DMS 273 (cell line): ENCODE measurements around the gene DYRK1A.

Experiments used
- DNase-seq: peaks from one replicate; lab custom pipeline; 2025; ENCODE audit not compliant: unreplicated experiment; lab: John Stamatoyannopoulos, UW

DYRK1A gene

DNA sequence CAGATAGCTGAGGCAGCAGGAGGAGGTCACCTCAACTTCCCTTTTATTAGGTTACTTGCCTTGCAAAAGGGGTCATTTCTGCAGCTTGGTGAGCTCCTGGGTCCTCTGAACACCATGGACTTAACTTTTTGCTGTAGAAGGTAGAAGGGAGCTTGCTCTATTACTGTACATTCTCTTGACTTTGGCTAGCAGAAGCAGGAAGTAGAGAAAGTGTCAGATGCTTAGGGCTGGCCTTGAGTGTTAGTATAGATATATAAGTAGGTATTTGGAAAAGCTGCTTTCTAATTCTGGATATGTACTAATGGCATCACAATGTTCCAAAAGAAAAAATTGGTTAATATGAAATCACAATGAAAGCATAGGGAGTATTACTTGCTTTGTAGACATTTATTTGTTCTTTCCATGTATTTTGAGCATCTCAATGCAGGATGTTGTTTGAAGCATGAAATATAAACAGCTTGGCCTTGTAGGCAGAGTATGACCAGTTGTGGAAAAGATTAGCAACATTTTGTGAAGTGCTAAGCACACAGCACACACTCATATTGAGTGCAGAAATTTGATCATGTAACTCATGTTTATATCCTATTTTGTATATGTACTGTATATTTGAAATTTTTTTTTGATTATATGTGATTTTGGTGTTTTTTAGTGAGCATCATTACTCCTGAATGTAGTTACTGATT lies 108.8 kb downstream of the DYRK1A start:
- no peak for DNase-seq

DNA sequence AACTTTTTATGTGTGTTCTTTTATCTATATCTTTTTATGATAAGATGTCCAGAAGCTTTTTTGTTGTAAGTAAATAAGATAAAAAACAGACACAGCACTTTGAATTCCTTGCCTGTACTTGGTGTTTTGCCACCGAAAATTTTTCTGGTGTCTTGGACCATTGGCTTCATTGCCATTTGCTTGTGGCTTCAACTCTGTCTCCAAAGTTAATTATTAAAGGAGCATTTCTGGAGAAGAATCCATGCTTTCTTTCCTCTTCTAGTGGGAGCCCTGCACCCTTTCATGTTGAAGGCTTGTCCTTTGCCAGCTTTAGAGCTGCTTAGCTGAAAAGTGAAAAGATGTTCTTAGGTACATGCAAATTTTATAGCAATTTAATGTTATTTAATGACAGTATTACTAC lies 112.2 kb downstream of the DYRK1A start:
- no peak for DNase-seq

DNA sequence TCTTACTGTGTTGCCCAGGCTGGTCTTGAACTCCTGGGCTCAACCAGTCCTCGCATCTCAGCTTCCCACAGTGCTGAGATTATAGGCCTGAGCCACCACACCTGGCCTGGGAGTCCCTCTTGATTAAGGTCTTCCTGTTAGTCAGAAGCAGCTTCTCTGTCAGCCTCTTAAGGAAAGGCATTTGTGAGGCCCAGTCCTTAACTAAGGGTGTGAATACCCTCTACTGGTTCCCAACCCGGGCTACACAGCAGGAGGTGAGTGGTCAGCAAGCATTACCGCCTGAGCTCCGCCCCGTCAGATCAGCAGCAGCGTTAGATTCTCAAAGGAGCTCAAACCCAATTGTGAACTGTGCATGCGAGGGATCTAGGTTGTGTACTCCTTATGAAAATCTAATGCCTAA lies 117.2 kb downstream of the DYRK1A start:
- no peak for DNase-seq

DNA sequence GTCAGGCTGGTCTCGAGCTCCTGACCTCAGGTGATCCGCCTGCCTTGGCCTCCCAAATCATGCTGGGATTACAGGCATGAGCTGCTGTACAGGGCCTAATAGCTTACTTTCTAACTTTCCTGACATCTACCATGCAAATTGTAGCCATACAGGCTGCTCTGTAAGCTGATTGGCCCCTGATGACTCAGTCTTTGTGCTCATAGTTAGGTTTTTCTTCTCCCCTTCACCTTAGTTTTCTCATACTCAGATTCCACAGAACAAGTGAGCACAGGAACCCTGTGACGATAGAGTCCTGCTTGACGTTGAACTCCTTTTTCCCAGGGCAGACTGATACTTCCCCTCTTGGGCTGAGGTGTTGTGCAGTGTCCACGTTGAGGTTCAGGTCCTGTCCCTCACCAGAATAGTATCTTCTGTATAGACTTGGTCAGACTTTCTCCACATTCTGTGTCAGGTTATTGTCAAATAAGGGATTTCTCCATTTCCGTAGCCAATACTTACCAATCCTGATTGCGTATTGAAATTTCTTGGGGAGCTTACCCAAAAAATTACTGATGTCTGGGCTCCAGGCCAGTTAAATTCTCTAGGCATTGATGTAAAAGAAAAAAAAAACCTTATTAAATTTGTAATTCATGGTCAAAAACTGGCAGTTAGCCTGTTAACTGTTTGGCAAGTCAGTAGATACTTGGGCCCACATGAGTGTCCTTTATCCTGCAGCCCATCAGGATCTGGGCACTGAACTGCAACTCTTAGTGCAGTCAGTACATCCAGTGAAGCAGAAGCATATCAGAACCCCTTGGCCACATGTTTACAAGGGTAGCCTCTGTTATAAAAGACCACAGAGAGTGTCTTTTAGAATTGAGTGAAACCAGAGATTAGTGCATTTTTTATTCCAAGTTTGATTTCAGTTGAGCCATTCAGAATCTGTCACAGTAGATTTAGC lies 118.2 kb downstream of the DYRK1A start:
- no peak for DNase-seq

DNA sequence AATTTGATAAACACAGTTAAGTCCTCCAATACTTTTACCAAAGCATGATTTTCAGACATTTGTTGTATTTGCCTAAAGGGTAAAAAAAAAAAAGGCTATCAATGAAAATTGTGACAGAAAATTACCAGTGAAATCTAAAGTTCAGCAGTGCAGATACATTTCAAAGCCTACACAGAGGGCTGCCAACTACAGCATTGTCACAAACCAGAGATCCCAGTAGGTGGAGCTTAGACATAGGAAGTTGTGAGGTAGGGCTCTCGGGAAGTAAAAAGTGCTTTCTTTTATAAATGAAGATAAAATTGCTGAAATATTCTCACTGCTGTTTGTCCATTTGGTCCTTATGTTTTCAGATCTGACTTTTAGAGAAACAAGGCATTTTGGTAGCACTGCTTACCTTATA lies 123.0 kb downstream of the DYRK1A start:
- no peak for DNase-seq

DNA sequence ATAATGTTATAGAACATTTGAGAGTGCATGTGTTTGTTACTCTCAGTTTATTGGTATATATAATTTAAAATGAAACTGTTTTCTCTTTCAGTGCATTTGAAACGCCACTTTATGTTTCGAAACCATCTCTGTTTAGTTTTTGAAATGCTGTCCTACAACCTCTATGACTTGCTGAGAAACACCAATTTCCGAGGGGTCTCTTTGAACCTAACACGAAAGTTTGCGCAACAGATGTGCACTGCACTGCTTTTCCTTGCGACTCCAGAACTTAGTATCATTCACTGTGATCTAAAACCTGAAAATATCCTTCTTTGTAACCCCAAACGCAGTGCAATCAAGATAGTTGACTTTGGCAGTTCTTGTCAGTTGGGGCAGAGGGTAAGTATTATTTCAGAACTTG lies 123.5 kb downstream of the DYRK1A start:
- DNase-seq = no peak

DNA sequence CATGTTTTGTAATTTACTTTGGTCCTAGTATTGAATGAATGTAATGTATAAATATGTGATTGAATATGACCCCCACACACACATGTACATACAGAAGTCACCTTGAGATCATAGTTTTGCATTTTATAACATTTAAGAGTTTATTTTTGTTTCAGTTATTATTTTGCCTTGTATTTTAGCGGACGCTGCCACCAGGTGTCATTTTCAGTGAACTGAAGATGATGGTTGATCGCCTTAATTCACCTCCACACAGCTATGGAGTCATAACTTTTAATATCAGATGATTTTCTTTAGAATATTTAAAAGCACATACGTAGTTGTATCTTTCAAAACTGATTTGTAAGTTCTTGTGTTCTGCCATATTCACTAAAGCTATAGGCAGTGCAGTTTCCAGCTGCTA lies 130.4 kb downstream of the DYRK1A start:
- no peak for DNase-seq

DNA sequence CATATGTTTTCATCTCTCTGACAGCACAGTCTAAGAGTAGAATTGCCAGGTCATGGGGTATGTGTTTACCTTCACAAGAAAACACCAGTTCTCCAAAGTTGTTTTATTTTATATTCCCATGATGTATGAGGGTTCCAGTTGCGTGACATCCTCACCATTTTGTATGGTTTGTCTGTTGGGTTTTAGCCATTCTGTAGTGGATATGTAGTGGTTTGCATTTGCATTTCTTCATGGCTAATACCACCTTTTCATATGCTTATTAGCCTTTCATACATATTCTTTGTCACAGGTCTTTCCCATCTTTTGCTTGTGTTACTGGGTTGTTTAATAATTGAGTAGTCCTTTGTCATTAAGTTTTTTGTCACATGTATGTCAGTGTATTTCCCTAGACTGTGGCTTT lies 132.1 kb downstream of the DYRK1A start:
- no peak for DNase-seq

DNA sequence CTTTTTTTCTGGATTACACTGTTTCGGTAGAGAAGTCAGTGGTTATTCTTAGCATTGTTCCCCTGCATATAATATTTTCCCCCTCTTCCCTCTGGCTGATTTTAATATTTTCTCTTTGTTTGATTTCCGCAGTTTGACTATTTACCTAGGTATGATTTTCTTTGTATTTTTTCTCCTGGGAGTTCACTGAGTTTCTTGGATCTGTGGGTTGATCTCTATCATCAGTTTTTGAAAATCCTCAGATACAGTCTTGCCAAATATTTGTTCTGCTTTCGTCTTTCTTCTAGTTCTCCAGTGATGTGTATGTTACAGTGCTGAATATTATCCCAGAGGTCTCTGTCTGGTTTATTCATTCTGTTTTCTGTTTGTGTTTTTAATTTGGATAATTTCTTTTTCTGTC lies 136.4 kb downstream of the DYRK1A start:
- no peak for DNase-seq

DNA sequence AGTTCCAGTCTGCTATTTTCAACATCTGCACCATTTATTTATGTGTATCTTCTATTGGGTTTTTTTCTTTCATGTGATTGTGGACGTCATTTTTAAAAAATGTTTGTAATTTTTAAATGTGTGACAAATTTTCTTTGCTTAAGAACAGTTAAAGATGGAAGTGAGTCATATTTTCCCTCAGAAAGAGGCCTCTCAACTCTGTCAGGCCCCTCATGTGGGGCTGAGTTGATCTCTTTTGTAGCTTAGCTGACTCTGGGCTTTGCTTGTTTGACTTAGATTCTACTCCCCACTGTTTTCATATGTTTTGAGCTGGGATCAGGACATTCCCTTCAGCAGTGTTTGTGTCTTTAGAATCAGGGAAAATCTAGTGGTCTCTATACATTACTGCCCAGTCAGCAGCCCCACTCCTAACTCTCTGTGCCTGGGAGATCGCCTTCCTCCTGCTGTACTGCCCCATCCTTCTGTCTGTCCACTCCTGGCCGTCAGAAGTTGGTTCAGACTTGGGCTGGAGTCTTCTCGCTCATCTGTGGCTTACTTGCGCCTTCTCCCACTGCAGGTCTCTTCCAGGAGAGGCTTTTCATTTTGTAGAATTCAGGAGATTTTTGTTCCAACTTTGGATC lies 137.4 kb downstream of the DYRK1A start:
- no peak for DNase-seq

DNA sequence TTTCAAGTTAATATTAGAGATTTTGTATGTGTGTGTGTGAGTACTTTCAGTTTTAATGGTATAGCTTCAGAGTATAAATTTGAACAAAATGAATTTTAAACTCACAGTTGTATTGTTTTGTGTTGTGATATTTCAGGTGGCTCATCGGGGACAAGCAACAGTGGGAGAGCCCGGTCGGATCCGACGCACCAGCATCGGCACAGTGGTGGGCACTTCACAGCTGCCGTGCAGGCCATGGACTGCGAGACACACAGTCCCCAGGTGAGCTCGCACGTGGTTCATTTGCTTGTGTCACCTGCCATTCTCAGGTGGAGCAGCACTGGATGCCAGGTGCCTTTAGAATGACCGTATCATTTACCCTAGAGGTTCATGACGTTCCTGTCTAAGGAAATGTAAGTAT lies 139.4 kb downstream of the DYRK1A start:
- DNase-seq = no peak

DNA sequence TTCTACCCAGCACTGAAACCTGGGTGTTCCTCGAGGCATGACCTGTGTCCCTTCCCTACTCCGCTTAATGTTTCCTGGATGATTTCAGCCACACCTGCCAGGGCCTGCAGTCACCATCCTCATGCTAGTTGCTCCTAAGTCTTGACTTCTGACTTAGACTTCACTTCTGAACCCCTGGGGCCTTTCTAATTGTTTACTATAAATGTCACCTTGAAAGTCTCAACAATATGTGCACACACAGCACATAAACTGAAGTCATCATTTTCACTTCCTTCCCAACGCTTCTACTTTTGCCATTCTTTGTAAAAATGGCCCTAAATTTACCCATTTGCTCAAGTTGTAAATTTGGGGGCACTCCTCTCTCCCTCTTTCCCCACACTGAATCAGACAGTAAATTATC lies 141.1 kb downstream of the DYRK1A start:
- no peak for DNase-seq

DNA sequence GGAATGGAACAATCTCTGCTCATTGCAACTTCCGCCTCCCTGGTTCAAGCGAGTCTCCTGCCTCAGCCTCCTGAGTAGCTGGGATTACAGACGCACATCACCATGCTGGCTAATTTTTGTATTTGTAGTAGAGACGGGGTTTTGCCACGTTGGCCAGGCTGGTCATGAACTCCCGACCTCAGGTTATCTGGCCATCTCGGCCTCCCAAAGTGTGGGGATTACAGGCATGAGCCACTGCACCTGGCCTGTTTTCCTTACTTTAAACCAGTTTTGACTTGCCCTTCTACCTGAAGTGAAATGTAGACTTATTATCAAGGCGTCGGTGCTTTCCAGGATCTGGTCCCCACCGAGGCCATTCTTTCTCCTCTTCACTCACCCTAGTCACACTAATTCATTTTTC lies 141.8 kb downstream of the DYRK1A start:
- DNase-seq = no peak

DNA sequence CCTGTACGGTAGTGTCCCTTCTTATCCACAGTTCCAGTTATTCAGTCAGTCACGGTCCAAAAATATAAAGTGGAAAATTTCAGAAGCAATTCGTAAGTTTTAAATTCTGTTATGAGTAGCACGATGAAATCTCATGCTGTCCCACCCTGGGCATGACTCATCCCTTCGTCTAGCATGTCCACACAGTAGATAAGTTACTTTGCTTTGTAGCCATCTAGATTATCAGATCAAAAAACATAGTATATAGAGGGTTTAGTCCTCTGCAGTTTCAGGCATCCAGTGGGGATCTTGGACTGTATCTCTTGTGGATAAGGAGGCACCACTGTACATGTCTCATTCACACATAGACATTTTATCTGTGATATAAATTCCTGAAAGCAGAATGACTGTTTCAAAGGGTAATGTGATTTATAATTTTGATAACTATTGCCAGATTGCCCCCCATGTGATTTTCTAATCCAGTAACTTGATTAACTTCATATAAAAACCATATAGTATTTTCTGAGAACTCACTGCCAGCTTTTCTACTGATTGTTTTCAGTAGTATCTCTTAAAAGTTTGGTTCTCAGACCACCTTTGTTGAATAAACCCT lies 143.3 kb downstream of the DYRK1A start:
- no peak for DNase-seq

DNA sequence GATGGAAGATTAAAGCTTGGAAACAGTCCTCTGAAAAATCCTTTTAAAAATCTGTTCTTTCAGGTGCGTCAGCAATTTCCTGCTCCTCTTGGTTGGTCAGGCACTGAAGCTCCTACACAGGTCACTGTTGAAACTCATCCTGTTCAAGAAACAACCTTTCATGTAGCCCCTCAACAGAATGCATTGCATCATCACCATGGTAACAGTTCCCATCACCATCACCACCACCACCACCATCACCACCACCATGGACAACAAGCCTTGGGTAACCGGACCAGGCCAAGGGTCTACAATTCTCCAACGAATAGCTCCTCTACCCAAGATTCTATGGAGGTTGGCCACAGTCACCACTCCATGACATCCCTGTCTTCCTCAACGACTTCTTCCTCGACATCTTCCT lies 145.3 kb downstream of the DYRK1A start:
- DNase-seq = no peak

DNA sequence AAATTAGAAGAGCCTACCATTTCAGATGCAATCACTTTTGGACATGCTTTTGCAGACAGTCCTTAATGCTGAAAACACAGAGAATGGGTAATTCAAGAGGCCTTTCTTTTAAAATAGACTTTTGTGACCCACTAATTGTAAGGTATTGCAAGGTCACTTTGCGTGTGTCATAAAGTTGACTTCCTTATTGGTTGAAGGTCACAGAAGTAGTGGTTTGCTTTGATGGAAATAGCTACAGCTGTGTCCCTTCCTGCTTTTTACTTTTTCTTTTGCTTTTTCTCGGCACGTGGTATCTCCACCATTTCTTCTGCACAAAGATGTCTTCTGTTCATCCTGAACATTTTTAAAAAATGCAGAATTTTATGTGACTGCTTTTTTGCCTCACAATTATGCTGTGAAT lies 146.8 kb downstream of the DYRK1A start:
- no peak for DNase-seq

DNA sequence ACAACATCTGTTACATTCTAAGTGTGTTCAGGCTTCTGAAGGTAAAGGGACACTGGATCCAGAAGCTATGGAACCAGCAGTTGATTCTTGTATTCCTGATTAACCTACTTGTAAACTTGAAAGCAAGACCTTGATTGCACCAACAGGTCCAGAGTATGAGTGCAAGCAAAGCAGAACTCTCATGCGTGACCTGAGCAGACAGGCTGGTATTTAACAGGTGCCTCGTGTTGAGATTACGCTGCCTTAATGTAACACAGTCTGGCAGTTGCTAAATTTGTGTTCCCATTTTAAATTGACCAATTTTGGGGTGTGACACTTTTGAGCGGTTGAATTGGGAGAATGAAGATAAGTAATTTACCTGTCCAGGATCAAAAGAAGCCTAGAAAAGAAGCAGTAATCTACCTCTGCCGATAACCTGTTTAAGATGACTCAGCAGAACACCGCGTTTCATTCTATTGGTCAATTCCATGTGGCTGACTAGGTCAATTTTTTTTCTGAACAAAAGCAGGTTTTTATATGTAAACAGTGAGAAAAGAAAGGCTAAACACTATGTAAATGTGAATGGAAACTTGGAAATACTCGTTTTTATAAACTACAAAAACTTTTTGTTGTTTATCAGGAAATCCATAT lies 147.6 kb downstream of the DYRK1A start:
- DNase-seq = no peak

DNA sequence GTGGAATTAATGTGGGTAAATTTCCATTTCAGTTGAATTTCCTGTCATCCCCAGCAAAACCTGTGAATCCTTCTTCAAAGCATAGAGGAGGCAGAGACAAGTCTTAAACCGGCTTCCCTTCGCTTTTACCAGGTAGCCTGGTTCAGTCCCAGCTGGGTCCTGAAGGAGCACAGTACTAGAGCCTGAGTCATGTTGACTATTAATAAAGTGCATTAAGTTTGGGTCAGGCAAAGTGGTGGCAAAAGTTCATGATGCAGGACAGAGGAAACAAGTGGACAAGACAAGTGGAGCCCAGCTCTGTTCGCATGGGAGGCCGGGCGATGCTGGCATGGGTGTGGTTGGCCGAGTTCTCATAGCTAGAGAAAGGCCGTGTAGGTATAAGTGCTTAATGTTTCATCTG lies 150.4 kb downstream of the DYRK1A start:
- DNase-seq = no peak

DNA sequence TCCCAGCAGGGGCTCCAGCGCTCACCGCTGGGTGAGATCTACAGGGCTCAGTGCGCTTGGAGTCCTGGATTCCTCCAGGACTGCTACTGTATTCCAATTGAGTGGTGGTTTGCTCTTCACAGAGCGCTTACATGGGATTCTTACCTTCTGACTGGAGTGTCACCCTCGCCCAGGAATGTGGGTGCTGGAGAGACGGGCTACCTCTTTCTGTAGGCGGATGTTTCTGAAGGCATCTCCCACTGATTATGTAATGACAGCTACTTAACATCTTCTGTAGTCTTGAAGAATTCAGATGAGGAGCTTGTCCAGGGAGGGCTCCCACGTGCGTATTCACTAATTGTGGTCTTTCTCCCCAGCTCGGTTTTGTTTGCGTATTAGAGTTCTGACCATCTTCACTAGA lies 154.2 kb downstream of the DYRK1A start:
- DNase-seq = no peak

DNA sequence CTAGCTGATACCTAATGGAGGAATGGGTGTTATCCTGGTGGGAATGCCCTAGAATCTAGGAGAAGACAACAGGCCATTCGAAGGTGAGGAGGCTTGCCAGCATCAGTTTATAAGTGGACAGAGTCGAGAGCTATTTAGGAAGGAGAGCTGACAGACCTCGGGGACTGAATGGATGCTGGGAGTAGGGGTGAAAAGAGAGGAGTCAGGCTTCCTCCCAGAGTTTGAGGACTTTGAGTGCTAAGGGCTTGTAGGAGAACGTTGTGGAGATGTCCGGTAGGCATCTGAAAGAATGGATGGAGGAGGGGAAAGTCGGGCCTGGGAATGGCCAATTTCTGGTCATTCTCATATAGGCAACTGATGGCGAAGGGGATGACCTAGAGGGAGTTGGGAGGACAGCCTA lies 155.1 kb downstream of the DYRK1A start:
- DNase-seq = no peak

DNA sequence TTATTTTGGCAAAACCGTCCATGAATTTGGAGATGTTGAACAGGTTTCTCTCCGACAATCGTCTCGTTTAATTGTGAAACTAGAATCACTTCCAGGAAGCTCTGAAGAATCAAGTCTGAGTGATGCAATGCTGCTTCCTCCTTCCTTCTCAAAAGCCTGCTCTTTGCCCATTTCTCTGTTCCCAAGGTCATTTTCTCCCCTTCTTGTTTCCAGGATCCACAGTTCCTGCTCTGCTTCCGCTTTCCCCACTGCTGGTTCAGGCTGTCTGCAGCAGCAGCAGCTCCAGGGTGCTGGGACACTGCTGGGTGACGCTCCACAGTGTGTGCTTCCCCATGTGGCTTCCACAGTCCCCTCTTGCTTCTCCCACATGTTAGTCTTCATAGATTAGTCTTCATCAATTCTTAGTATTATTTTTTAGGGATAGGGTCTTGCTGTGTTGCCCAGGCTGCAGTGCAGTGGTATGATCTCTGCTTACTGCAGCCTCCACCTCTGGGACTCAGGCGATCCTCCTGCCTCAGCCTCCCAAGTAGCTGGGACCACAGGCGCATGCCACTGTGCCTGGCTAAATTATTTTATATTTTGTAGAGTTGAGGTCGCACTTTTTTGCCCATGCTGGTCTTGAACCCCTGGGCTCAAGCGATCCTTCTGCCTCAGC lies 156.2 kb downstream of the DYRK1A start:
- no peak for DNase-seq
